GM21528 (cell line): Measurements from ENCODE around the gene TMEM258.

Source experiments
- ATAC-seq: cut with Tn5 transposase; IDR thresholded peaks from one replicate; pipeline ENCODE4 v1.9.1; 2021; ENCODE audit warnings: mild to moderate bottlenecking, moderate library complexity; ENCODE audit not compliant: unreplicated experiment, low FRiP score

The TMEM258 gene

GRCh38 chr11:61792310-61793082, at the start of gene TMEM258, which contains the start of gene FEN1:
TMEM258 (minus strand) TSS chr11:61792599; CDS start chr11:61792558, 41 bp downstream.
FEN1 (plus strand) TSS chr11:61792911; CDS start chr11:61795362, 2,451 bp downstream.
- peak; percentile 80 for ATAC-seq

GRCh38 chr11:61841636-61842527, 49.5 kb upstream of the TMEM258 start:
- ATAC-seq: no peak

- ATAC-seq: no peak
Measured at GRCh38 chr11:61840371-61840770, 48.0 kb upstream of the TMEM258 start.

GRCh38 chr11:61839742-61840141, 47.3 kb upstream of the TMEM258 start:
- ATAC-seq: no peak

- no peak for ATAC-seq
Measured at GRCh38 chr11:61838921-61839320, 46.5 kb upstream of the TMEM258 start.

- ATAC-seq: no peak
Measured at GRCh38 chr11:61838501-61838900, 46.1 kb upstream of the TMEM258 start.

GRCh38 chr11:61837411-61838005, 45.1 kb upstream of the TMEM258 start:
- no peak for ATAC-seq

- ATAC-seq: no peak
Measured at GRCh38 chr11:61836193-61836592, 43.8 kb upstream of the TMEM258 start.

GRCh38 chr11:61834278-61835048, 42.1 kb upstream of the TMEM258 start:
- ATAC-seq: peak; percentile 81

- no peak for ATAC-seq
Measured at GRCh38 chr11:61833926-61834277, 41.5 kb upstream of the TMEM258 start.

GRCh38 chr11:61833471-61833870, 41.1 kb upstream of the TMEM258 start:
- ATAC-seq: no peak

GRCh38 chr11:61832754-61833153, 40.4 kb upstream of the TMEM258 start:
- ATAC-seq: no peak

GRCh38 chr11:61832207-61832606, 39.8 kb upstream of the TMEM258 start:
- no peak for ATAC-seq

GRCh38 chr11:61830237-61831105, 38.1 kb upstream of the TMEM258 start:
- no peak for ATAC-seq

- no peak for ATAC-seq
Measured at GRCh38 chr11:61829806-61830205, 37.4 kb upstream of the TMEM258 start.

- peak; percentile 24 for ATAC-seq
Measured at GRCh38 chr11:61828629-61829407, 36.4 kb upstream of the TMEM258 start.

- peak; percentile 12 for ATAC-seq
Measured at GRCh38 chr11:61828379-61828628, 35.9 kb upstream of the TMEM258 start.

- peak; percentile 69 for ATAC-seq
Measured at GRCh38 chr11:61827571-61828378, 35.4 kb upstream of the TMEM258 start, which contains the start of gene FADS2. FADS2 (plus strand) TSS chr11:61828300; CDS start chr11:61828391, 91 bp downstream.
